ENCODE measurements around the gene MATN1. TPM values are rescaled to one million over a fixed set of nuclear protein-coding genes. Genes with fewer than 3 reads are reported as not detected.
"Not testable (repeated sequence)": the region's sequence is repeated elsewhere in the genome, so short reads cannot be mapped to it uniquely, and the experiment has no call there.

Gene MATN1, protein sequence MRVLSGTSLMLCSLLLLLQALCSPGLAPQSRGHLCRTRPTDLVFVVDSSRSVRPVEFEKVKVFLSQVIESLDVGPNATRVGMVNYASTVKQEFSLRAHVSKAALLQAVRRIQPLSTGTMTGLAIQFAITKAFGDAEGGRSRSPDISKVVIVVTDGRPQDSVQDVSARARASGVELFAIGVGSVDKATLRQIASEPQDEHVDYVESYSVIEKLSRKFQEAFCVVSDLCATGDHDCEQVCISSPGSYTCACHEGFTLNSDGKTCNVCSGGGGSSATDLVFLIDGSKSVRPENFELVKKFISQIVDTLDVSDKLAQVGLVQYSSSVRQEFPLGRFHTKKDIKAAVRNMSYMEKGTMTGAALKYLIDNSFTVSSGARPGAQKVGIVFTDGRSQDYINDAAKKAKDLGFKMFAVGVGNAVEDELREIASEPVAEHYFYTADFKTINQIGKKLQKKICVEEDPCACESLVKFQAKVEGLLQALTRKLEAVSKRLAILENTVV
- 1.2 TPM in 1 of 2 replicates, not detected in the other for total RNA-seq (2014; rRNA removed; shearing (Covaris generic))

GRCh38 chr1:30723331-30723755 is at the start of gene MATN1:
Gene MATN1 (minus strand): TSS chr1:30723585. CDS start chr1:30723551, 34 bp downstream.
- DNase-seq (ENCODE audit: low spot score): no peak
- in situ Hi-C loops (cut with HindIII; ENCODE audit: low sequenced_read_pairs): no loop called here

DNA sequence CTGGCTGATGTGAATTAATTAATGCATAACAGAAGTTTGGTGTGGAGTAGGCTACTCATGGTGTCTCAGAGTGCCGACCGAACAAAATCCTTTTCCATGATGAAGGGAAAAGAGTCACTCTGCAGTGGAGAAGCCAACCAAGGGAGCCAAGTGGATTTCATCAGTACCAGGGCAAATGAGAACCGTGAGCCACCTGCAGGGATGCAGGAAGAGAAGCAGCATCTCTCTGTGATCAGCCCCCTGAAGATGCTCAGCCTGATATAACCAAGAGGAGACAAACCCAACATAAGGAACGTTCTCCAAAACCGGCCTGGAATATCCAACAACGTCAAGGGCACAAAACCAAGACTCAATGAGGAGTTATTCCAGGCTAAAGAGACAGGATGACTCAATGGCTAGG is 47.6 kb upstream of the MATN1 start:
- in situ Hi-C loops (cut with HindIII; ENCODE audit: low sequenced_read_pairs): no loop called here
- DNase-seq (ENCODE audit: low spot score): no peak

DNA sequence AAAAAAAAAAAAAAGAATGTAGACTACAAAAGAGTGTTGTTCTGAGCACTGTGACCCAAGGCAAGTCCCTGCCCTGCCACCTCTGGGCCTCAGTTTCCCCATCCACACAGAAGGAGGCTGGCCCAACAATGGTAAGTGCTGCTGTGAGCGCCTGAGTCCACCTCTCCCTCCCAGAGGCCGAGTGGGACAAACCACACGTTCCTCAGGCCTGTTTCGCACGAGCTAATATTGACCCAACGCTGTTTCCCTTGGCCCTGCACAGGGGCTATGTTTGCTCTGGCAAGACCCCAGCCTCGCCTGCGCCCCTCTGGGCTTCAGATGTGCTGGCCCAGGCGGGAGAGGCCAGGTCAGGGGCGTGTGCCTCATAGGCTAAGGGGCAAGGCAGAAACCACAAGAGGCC is 46.8 kb upstream of the MATN1 start:
- in situ Hi-C loops (cut with HindIII; ENCODE audit: low sequenced_read_pairs): no loop called here

GRCh38 chr1:30768830-30769718 is 45.7 kb upstream of the MATN1 start:
- in situ Hi-C loops (cut with HindIII; ENCODE audit: low sequenced_read_pairs): no loop called here
- DNase-seq (ENCODE audit: low spot score): no peak

More for the DNA sequence above, 46.8 kb upstream of the MATN1 start:
- no peak for DNase-seq (ENCODE audit: low spot score)

DNA sequence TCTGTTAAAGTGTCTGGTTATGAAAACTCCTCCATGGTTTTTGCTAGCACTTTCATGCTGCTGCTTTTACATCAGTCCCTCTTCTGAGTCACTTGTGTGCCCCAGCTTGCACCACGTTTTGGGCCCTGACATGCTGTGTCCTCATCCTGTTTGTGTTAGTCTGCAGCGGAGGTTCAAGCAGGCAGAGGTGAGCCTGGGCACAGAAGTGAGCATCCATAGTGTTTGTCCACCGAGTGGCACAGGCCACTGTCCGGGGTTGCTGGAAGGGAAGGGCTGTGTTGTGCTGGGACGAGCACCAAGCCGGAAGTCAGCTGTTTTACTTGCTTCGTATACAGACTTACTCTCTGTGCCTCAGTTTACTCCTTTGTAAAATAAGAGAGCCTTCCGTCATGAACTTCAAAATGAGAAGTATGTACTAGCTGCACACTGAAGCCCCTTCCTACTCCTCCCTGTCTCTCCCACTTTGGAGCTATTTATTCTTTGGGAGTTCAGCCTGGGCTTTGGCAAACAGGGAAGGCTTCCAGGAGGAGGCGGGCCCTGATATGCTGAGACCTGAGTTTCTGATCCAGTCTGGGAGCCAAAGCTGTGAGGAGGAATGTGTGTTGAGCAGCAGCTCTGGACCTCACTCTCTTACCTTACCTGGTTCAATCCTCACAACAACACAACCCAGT is 44.9 kb upstream of the MATN1 start:
- in situ Hi-C loops (cut with HindIII; ENCODE audit: low sequenced_read_pairs): no loop called here
- no peak for DNase-seq (ENCODE audit: low spot score)

DNA sequence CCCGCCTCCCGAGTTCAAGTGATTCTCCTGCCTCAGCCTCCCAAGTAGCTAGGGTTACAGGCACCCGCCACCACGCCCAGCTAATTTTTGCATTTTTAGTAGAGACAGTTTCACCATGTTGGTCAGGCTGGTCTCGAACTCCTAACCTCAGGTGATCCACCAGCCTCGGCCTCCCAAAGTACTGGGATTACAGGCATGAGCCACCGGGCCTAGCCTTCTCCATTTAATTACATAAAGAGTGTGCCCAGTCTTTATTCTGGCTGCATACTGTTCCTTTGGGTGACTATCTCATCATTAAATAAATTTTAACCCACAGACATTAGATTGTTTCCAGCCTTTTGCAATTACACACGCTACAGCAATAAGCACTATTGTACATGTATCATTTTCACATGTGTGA is 43.6 kb upstream of the MATN1 start:
- DNase-seq (ENCODE audit: low spot score); in situ Hi-C loops (cut with HindIII; ENCODE audit: low sequenced_read_pairs): not testable (repeated sequence)

DNA sequence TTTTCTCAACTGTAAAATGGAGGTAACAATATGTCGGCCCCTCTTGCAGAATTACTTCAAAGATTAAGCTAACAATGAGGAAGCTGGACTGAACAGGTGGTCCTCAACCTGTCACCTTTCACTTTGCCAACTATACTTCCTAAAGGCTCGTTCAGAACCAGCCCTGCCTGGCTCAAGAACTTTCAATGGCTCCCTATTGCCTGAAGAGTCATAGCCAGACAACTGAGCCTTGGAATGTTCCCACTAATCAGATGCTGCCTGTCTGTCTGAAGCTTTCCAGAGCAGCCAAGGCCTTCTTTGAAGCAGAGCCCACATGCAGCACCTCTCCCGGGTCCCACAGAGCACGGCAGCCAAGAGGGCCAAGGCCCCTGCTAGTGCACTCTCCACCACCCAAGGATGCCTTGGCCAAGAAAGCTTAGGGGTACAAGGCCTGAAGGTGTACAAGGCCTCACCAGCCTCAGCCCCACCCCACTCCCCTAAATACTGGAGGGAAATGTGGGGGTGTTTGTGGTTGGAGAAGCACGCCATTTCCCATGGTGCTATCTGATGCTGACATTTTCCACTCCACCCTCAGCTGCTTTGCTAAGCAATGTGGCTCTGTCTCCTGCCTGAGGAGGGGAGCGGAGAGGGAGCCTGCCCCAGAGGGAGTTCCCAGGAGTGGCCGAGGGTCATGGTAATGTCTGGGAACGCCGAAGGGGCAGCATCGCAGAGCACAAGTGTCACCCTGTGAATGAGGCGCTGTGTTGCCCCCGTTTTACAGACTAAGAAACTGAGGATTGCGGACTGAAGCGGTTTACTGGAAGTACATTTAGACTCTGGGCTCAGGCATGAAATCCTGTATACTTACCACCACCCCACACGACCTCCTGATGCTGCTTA is 42.4 kb upstream of the MATN1 start:
- in situ Hi-C loops (cut with HindIII; ENCODE audit: low sequenced_read_pairs): no loop called here

GRCh38 chr1:30764939-30765555 is 41.7 kb upstream of the MATN1 start:
- DNase-seq (ENCODE audit: low spot score): no peak
- in situ Hi-C loops (cut with HindIII; ENCODE audit: low sequenced_read_pairs): no loop called here

More for the DNA sequence above, 42.4 kb upstream of the MATN1 start:
- DNase-seq (ENCODE audit: low spot score): no peak

DNA sequence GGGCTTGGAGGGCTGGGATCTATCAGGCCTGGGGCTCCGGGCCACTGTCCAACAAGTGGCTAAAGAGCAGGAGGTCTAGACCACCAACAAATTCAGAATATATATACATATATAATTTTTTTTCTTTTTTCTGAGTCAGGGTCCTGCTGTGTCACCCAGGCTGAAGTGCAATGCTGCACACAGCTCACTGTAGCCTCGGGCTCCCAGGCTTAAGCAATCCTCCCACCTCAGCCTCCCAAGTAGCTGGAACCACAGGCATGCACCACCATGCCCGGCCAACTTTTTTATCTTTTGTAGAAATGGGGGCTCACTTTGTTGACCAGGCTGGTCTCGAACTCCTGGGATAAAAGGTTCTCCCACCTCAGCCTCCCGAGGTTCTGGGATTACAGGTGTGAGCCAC is 41.0 kb upstream of the MATN1 start:
- in situ Hi-C loops (cut with HindIII; ENCODE audit: low sequenced_read_pairs): no loop called here
- DNase-seq (ENCODE audit: low spot score): no peak

- in situ Hi-C loops (cut with HindIII; ENCODE audit: low sequenced_read_pairs): no loop called here
- DNase-seq (ENCODE audit: low spot score): no peak
These were observed 40.4 kb upstream of the MATN1 start for GRCh38 chr1:30763651-30764248.

DNA sequence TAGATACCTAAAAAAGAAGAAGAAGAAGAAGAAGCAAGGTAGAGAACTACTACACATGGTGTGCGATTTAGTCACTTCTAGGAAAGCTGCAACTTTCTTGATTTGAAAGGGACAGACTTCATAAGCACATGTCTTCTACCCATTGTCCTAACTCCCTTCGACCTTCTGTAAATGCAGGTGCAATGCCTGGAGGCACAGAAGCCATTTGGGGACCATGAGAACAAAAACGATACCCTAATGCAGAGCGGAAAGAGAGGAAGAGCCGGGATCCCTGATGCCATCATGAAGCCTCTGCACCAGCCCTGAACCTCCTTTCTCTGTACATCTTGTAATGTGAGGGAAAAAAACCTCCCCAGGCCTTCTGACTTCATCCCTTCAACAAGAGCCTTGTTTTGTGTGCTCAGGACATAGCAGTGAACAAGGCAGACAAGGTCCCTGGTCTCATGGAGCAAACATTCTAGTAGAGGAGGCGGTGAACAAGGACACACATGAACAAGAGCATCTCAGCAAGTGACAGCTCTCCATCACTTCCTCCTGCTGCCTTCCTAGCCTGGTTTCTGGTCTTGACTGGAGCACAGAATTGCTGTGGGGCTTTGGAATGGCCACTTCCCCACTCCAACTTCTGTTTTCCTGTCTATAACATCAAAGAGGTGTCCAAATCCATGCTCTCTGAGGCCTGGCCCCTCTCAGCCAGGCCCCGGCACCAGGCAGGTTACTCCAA is 39.7 kb upstream of the MATN1 start:
- no peak for DNase-seq (ENCODE audit: low spot score)
- in situ Hi-C loops (cut with HindIII; ENCODE audit: low sequenced_read_pairs): no loop called here

DNA sequence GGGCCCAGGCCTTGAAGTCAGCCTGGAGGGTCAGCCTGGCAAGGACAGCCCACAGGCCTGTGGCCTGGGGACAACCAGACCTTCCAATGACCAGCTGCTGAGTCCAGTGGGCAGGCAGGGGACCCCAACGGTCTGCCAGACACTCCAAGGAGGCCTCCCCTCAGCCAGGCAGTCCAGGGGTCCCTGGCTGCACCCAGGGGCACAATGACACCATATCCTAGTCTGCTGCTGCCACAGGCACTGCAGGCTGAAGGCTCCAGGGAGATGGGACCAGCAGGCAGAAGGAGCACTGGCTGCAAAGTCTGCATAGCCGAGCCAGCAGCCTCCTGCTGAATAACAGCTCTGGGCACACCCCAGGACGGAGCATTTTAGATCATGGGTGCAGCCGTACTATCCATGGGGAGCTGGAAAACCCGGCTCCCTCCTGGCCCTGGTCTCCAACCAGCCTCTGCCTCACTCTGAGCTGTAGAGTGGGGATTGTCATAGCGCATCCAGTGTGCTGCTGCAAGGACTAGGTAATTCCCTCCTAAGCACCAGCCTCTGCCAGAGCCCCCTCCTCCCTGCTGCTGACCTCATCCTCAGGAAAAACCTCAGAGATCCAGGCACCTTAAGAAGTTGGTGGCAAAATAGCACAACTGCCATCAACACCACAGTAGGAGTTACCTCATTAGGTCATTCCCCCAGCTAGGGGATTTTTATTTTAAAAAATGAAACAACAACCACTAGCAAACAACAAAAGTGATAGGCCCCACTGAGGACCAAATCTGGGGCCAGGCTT is 39.0 kb upstream of the MATN1 start:
- in situ Hi-C loops (cut with HindIII; ENCODE audit: low sequenced_read_pairs): no loop called here
- no peak for DNase-seq (ENCODE audit: low spot score)

DNA sequence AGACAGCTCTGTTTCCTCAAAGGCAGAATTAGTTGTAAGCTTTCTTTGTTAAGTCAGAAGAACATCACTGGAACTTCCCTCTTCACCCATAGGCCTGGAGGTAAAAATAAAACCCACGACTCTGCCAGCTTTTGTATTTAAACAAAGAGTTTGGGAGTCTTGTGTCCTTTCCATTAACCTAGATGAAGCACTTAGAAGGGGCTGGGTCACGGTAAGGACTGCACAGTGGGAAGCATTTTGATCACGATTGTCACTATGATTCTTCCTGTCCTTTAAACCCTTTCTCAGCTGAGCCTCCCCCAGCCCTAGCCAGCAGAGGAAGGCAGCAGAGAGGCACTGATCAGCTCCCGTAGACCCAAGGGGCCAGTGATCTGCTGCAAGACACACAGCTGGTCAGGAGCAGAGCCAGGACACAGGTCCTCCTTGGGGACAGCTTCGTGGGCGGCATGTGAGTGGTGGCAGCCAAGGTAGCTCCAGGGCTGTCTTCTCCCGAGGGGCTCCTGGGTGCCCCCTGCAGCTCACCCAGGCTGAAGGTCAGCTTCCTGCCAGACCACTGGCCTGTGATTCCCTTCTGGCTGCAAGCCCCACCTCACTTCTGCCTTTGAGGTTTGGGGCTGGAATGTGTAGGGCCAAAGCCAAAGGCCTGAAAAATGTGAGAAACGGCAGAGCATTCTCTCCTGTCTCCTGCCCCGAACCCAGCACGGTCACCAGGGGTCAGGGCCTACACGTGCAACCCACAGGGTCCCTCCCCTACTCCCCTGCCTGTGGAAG is 38.2 kb upstream of the MATN1 start:
- in situ Hi-C loops (cut with HindIII; ENCODE audit: low sequenced_read_pairs): no loop called here
- DNase-seq (ENCODE audit: low spot score): no peak

DNA sequence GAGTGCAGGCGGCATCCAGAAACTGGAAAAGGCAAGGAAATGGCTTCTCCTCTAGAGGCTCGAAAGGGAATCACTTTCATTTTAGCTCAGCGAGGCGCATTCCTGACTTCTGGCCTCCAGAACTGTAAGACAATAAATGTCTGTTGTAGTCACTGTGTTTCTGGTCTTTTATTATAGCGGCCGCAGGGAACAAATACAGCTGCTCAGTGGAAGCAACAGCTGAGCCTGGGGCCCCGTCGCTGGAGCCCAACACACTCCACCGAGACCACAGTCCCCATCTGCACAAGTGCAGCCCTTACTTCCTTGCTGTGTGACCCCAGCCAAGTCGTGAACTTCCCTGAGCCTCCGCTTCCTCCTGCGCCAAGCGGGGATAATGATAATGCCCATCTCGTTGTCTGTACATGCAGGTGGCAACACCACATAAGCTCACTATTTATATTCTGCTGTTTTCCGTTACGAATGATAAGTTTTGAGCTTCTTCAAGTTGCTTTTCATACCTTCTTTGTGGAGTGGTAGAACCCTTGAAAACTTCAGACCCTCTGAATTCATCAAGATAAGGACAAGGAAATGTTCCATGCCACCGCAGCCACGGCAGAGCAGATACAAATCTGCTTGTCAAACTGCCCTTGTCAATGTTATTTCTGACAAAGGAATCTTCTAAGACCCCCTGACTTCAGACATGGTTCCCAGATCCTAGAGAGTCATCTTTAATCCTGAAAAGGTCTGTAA is 37.4 kb upstream of the MATN1 start:
- DNase-seq (ENCODE audit: low spot score): no peak
- in situ Hi-C loops (cut with HindIII; ENCODE audit: low sequenced_read_pairs): no loop called here

DNA sequence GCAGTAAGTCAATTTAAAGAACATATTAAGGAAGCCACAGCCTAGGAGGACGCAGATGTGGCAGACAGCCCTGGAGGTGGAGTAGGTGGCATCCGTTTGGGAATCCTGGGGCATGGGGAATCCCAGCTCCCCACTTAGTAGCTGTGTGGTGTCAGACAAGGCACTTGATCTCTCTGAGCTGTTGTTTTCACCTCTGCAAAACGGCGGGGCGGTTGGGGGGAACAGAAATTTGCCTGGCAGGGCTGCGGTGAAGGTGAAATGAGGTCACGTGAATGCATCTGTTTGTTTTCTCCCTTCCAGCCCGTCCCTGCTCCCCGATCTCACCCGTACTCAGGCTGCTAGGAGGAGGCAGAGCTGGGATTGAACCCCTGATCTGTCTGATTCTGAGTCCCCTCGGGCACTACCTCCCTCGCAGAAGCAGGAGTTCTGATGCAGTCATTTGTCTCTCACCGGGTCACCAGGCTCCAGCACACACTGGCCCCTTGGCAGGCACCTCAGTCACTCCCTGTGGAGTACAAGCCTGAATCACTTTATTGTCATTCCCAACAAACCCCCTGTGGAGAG is 36.4 kb upstream of the MATN1 start:
- no peak for DNase-seq (ENCODE audit: low spot score)
- in situ Hi-C loops (cut with HindIII; ENCODE audit: low sequenced_read_pairs): no loop called here
